HFF-Myc (cell line): Measurements from ENCODE around the gene TOM1.
A peak's percentile ranks its signal among the peaks of the same experiment; 100 is the strongest.

Experiments
- DNase-seq: peaks from one replicate; pipeline ENCODE4 v3.0.0-alpha.2; 2011; ENCODE audit warnings: low read depth; ENCODE audit errors: extremely low read depth
- H3K4me3 ChIP-seq: replicated peaks from 2 replicates; pipeline ENCODE4 v1.5.1; 2011; ENCODE audit warnings: low read depth, mild to moderate bottlenecking, control low read depth, low read length
- CTCF ChIP-seq: IDR thresholded peaks from 2 replicates; pipeline ENCODE4 v1.5.1; 2012; ENCODE audit warnings: mild to moderate bottlenecking, low read depth, low read length, control low read depth; ENCODE audit errors: missing control alignments

Gene TOM1

GRCh38 chr22:35292786-35293185, 6.9 kb upstream of the TOM1 start:
- no peak for TF ChIP-seq CTCF
- no peak for DNase-seq
- H3K4me3 ChIP-seq = no peak overlapping the region

GRCh38 chr22:35296051-35296450, 3.6 kb upstream of the TOM1 start:
- no peak overlapping the region for H3K4me3 ChIP-seq
- no peak for DNase-seq

GRCh38 chr22:35299217-35299672, 449 bp upstream of the TOM1 start:
- H3K4me3 ChIP-seq = peak overlapping the region; percentile 87
- DNase-seq = no peak
- TF ChIP-seq CTCF = no peak

More at GRCh38 chr22:35296051-35296450, 3.6 kb upstream of the TOM1 start:
- no peak for TF ChIP-seq CTCF

- DNase-seq = no peak
- no peak for TF ChIP-seq CTCF
- peak overlapping the region; percentile 87; the same call in 1 of the 2 replicates for H3K4me3 ChIP-seq
Observed at GRCh38 chr22:35301372-35301874, 1.7 kb downstream of the TOM1 start.

- H3K4me3 ChIP-seq = no peak overlapping the region
- DNase-seq = no peak
- no peak for TF ChIP-seq CTCF
Observed at GRCh38 chr22:35303029-35303624, 3.4 kb downstream of the TOM1 start.

- no peak for DNase-seq
- no peak overlapping the region for H3K4me3 ChIP-seq
- no peak for TF ChIP-seq CTCF
Observed at GRCh38 chr22:35305525-35306070, 5.9 kb downstream of the TOM1 start.
